GM21786 (cell line): Measurements from ENCODE around the gene IP6K3.

ENCODE experiments used
- ATAC-seq: cut with Tn5 transposase; IDR thresholded peaks from one replicate; pipeline ENCODE4 v1.9.1; 2021; ENCODE audit not compliant: unreplicated experiment

IP6K3 gene

DNA sequence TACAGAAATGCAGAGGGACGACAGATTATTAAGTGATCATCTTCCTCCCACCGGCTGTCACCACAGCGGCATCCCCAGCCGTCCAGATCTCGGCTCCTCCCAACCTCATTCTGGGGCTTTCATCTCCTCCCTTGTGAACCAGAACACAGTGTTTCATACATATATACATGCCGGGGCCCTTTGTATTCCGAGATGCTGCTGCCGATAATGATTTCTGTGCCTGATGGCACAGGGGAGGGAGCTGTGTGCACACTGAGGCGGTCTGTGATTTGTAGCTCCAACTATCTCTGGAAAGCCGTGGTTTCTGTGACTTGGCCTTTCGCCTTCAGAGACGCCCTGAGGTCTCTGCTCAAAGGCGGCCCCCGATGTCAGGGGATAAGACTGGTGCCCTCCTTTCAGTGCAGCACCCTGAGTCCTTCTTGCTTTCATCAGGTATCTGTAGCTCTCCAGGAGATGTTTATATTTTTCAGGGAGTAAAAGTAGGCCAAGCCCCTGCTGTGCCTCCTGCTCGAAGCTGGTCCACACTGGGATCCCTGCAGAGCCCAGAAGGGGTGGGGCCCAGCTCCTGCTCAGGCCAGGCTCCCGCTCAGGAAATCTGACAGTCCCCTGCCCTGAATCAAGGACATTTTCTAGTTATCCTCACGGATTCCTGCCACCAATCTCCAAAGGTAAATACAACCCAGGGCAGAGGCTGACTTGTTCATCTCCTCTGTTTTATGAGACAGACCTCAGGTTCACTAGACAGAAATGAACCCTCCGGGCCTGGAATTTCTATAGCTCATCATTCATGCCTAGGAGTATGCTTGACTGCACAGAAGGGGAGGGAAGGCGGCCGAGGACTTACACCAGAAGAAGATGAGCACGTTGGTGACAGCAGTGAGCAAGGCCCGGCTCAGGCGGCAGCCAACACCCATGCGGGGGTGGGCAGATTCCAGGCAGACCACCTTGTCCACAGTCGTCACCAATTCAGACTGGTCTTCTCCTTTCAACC is 31.0 kb upstream of the IP6K3 start:
- ATAC-seq = no peak

DNA sequence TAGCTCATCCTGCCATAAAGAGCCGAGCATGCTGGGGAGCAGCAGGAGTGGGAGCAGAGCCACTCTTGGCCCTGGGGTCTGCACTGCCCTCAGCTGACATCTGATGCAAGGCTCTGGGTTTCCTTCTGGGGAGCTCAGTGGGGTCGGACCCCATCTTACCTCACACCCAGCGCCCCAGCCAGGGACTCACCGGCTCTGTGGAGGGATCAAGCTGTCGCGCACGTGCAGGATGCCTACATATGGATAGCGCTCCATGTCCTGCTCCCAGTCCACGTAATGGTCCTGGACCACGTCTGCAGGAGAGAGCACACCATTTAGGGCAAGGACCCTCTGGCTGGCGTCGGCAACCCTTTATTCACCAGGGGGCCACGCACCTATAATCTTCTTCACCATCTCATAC is 30.1 kb upstream of the IP6K3 start:
- ATAC-seq = no peak

DNA sequence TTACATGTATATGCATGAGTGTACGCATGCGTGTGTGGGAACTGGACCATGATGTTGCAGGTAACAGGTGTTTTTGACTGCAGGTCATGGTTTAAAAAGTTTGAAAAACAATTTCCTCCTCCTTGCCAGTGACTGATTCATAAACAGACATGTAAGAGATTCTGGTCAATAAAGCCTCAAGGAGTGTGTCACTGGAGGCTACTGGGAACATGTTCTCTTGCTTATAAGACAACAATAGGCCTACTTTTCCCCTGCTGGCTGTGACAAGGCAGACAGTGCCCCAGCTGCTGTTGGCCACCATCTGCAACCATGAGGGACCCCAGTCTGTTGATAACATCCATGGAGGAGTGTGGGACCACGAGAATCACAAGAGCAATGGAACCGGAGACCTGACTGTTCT is 29.5 kb upstream of the IP6K3 start:
- no peak for ATAC-seq

DNA sequence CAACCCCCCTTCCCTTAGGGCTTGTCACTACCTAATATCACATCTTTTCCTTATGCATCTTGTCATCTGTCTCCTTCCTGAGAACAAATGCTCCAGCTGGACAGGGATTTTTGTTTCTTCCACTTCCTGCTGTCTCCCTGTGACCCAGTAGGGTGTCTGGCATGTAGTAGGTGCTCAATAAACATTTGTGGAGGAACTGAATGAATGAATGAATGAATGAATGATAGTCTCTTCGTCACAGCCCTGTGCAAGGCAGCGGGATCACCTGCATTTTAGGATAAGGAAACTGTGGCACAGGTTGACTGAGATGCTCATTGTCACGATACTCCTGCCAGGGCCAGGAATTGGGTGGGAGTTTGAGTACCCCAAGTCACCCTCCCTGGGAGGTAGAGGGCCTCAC is 28.1 kb upstream of the IP6K3 start:
- no peak for ATAC-seq

DNA sequence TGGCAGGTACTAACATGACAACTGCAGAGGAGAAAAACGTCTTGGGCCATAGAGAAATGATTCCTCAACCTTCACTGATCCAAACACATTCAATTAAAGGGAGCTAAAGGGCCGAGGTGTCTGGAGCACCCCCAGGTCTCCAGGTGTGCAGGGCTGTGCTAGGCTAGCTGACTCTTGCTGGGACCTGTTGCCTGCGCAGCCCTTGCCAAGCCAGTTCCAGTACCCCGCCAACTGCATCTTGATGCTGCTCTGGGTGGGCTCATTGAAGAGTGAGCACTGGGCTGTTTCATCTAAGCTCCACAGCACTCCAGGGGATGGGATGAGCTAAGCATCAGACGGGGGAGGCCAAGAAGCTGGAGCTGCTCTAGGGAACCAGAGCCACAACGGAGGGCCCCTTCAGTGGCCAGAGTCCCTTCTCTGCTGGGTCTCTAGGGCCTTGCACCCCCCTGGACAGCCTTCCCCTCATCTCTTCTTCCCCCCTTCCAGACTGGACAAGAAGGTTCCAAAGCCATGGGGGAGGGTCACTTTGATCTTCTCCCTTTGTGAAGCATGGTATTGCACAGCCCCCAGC is 26.3 kb upstream of the IP6K3 start:
- ATAC-seq = no peak

DNA sequence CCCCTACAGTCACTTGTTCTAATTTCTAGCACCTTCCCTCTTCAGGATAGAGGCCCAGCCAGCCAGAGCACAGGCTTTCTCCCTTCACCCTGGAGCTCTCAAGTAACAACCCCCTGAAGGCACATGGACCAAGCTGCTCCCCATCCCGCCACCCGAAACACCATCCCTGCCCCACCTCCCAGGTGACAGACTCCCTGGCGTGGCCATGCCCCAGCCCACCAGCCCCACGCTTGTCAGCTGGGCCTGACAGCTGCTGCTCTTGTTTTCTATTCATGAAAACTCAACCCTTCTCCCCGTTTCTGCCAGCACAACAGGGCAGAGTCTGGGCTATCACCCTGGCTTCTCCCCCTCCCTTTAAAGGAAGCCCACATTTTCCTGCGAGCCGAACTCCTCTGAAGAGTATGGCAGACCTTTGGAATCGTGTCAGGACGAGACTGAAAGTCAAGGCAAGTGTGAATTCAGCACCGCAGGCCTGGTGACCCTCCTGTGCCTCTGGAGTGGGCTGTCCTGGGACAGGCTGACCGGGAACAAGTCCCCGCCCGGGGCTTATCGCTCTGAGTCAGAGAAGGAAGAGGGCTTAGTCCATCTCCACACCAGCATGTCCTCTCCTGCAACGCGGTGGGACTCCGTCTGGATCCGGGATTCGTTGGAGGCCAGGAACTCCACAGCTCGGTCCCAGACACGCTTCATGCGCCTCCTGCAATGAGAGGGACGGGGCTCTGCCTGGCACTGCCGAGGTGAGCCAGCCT is 25.6 kb upstream of the IP6K3 start:
- no peak for ATAC-seq

DNA sequence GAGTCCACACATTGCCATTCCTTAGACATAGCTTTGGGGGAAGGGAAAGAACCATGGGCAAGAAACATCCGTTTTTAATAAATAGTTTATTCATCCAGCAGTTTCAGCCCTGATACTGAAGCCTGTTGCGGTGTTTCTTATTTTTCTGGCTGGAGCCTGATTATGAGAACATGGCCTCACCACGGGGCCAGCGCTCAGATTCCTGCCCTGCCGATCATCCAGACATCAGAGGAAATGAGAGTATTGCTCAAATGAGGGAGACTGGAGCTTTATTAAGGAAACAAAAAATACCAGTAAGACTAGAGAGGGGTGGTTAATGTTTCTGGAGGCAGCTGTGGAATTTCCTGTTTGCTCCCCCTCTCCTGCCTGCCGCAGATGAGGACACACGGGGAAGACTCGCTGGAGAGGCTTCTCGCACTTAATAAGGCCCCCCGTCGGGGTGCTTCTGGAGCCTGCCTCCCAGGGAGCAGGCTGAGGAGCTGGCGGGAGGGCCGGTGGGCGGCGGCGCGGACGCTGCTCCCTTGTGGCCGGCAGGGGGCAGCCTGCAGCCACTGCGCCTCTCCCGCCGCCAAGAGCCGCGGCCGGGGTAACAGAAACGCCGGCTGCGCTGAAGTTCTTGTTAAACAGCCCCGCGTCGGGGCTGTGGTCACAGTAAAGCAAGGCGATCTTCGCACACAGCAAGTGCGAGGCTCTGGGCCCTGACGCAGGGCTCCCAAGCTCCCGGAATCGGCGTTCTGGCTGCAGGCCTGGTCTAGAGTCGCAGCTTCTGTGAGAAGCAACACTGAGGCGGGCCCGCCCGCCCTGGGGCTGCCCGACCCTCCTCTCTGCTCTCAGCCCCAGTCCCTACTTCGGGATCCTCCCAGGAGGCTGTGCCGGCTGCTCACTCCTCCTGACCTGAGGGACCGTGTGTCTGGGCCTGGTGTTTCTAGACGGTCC is 24.7 kb upstream of the IP6K3 start:
- no peak for ATAC-seq

DNA sequence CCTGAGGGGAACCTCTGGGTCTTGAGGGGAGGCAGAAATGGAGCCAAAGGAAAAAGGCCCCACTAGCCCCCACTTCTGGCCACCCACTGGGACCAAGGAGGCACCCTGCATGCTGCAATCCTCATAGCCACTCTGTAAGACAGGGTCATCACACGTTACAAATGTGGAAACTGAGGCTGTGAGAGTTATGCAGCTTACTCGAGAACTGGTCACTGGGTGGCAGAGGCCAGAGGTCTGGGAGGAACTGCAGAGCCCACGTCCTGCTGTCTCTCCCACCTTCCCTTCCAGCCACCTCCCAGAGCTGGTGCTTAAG is 24.1 kb upstream of the IP6K3 start:
- ATAC-seq = no peak

DNA sequence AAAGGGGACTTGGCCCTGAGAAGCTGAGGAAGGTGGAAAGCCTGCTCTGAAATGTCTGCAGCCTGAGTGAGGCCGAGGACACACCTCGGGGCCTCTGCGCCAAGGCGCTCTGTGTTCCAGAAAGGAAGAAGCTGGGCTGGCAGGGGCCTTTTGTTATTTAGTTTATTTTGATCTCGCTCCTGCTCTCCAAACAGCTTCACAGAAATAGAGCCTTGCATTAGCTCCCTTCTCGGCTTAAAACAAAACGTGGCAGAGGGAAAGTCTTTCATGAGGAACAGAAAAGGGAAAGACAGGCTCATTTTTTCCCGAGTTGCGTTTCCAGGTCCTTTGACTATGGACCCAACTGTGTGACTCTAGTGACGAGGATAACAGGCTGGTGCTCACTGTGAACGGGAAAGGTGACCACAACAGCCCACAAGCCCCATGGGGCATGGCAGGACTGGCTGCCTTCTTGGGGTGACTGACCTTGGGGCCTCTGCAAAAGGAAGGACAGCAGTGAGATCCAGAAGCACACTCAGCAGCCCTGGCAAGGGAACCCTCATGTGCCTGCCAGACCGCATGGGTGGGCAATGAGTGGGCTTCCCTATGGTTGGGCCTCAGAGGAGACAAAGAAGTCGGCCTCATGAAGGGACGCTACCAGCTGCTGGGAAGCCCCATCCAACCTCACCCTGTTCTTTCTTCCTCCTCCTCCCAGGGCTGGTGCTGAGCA is 23.6 kb upstream of the IP6K3 start:
- no peak for ATAC-seq

DNA sequence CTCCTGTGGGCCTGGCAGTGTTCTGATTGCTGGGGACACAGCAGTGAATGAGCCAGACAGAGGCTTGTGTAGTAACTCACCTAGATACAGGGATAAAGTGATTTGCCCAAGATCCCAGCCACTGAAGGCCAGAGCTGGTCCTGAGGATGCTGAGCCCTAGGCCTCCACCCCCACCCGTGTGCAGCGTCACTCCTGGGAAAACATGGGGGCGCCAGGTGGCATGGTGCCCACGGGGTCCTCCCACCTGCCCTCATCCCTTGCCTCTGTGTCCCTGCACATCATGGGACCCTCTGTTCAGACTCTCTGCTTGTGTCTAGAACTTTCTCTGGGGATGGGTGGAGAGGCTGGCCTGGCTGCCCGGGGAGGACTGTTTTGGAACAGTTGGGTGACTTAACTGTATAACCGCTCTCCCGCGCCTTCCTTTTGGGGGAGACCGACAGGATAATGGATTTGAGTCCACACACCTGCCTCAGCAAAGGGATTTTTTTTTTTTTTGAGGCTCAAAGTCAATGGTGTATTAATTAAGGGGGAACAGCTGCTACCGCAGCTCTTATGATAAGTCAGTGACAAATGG is 22.6 kb upstream of the IP6K3 start:
- ATAC-seq = no peak

DNA sequence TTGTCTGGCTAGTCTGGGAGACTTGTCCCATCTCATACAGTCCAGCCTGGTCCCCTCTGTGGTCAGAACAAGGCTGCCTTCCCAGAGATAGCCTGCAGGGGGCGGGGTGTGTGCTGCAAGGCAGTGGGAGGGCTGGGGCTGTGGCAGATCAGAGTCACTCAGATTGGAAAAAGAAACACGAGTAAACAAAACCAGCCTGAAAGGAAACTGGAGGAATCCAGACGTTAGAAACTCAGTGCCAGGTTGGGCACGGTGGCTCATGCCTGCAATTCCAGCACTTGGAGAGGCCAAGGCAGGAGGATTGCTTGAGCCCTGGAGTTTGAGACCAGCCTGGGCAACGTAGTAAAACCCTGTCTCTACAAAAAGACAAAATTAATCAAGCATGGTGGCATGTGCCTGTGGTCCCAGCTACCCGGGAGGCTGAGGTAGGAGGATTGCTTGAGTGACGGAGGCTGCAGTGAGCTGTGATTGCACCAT is 22.0 kb upstream of the IP6K3 start:
- no peak for ATAC-seq

DNA sequence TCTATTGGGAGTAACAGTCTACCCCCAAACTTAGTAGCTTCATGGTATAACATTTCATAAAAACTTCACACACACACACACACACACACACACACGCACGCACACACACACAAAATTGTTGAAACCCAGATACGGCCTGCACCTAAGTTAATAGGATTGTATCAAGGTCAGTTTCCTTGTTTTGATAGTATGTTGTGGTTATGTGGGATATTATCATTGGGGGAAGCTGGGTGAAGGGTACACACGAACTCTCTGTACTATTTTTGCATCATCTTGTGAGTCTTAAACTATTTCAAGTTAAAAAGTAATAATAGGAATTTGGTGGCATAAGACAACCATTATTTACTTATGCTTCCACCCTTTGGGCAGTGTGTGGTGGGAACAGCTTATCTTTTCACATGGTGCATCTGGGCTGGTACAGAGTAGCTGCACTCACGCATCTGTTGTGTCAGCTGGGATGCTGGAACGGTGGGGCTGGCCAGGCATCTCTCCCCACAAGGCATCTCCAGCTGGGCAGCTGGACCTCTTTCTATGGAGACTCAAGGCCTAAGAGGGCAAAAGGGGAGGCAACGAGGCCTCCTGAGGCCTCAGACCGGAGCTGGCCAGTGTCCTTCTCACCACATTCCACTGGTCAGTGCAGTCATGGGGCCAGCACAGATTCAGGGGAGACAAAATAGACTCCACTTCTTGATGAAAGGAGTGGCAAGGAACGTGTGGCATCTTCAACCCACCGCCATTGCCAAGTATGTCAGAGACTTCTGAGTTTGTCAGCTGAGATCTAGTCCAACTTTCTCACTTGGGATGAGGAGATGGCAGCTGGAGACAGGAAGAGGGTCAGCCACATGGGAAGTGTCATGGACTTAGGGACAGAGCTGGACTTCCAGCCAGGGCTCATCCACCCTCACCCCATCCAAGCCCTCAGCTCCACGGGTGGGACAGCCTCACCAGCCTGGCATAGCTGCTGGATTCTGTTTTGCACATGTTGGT is 20.5 kb upstream of the IP6K3 start:
- no peak for ATAC-seq

DNA sequence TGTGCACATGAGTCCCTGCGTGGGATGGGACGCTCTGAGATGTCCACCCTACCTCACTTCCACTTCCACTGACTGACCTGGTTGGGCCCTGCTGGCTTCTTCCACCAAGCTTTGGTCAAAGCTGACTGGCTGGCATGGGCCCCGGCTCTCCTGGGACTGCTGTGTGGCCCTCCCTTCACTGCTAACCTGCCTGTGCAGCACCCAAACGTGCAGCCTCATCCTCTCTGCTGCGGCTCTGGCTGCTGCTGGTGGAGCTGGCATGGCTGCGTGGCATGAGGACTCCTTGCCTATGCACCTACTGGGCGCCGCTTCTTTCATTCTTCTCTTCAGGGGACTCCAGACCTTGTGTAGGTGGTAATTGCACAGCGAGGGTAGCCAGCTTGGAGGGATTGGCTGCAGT is 18.7 kb upstream of the IP6K3 start:
- ATAC-seq = no peak

DNA sequence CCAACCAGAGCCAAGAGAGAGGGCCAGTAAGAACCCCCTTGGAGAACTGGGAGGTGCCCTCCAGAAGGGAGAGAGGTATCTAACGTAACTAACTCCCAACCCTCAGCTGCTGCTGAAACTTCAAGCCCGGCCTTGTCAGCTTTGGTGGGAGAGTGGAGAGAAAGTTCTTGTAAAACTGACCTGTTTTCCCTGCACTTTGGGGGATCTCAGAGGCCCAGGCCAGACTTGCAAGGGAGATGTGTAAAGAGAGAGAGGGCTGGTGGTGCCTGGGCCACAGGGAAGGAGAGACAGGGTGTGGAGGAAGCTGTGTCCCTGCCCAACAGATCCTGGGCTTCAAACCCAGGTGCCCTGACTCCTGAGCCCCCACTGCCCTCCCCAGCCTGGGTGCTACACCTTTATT is 17.3 kb upstream of the IP6K3 start:
- ATAC-seq = no peak

DNA sequence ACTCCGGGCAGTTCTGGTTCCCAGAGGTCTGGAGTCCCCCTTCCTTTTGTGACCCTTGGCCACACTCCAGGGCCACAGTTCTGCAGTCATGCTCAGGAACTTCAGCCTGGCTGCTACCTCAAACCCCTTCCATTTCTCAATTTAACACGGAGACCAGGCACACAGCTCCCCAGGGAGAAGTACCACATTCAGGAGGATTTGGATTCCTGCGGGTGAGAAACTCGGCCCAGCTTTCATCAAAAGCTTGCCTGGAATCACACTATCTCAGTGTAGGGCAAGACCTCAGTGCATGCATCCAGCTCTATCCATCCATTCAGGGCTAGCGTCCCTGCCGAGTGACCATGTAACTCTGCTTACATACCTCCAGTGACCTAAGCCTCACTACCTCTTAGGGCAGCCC is 16.8 kb upstream of the IP6K3 start:
- ATAC-seq = no peak

DNA sequence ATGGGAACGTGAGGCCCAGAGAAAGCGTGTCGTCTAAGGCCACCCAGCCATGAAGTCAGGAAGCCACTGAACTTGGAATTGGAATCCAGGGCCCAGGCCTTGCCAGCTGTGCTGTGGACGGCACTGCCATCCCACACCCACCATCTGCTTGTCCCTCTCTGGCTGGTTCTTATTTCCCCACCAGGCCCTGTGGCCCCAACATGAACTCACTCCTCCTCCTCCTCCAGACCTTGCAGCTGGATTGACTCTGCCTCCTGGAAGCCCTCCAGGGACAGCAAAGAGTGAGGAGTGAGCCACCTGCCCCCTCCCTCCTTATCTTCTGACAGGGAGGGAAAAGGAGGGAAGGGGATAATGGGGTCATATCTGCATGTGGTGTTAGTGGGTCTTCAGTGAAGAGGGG is 16.0 kb upstream of the IP6K3 start:
- ATAC-seq = no peak

DNA sequence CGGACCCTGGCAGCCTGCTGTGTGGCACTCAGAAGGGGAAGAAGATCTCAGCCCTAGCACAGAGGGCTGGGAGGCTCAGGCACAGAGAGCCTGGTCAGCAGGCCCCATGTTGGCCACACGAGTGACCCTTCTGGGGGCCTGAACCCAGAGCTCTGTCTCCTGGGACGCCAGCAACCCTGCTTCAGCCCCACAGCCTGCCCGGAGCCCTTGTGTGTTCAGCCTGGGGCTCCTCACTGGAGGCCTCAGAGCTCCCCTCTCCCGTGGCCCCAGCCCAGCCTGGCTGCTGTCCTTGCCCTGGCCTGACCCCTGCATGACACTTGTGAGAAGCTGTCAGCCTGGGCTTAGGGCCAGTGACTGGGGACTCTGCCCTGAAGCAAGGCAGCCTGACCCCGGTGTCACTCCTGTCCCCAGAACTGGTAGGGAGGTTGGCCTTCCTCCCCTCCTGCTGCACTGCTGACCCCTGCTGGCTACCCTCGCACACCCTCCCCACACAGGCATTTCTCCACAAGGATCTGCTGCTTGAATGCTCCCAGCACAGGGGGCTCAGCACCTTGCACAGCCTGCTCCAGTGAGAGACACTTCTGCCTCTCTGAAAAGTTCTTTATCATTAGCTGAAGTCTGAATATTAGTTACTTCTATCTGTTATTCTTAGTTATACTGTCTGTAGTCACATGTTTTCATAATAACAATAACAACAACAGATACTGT is 15.4 kb upstream of the IP6K3 start:
- ATAC-seq = no peak

DNA sequence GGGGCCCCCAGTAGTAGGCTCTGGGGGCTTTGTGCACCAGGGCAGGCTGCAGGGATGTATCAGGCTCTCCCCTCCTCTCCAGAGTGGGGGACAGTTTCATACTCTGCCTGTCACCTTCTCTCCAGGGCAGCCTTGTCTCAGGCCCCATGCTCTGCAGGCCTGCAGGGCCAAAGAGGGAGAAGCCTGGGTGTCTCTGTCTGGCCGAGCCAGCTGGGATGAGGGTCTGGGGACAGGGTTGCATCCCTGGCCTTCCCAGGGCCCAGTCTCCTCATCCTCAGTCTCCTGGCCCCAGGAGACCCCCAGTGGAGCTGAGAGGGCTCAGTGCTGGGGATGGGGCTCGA is 14.8 kb upstream of the IP6K3 start:
- ATAC-seq = no peak
